ENCODE data around the gene RAMACL.

RAMACL gene

DNA sequence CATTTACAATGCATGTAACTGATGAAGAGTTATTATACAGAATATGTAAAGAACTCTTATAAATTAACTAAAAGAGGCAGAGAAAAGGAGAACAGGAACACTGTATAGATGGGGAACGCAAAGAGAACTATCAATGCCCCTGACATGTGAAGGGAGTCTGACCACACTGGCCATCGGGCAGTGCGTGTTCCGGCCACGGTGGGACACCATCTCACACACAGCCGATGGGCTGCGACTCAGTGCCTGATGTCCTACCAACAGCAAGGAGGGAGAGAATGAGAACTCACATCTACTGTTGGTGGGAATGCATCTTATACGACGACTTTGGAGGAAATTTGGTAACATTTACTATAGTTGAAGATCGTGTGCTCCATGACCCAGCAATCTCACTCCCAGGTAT lies 15.5 kb upstream of the RAMACL start:
- TF ChIP-seq, protein P1, sequence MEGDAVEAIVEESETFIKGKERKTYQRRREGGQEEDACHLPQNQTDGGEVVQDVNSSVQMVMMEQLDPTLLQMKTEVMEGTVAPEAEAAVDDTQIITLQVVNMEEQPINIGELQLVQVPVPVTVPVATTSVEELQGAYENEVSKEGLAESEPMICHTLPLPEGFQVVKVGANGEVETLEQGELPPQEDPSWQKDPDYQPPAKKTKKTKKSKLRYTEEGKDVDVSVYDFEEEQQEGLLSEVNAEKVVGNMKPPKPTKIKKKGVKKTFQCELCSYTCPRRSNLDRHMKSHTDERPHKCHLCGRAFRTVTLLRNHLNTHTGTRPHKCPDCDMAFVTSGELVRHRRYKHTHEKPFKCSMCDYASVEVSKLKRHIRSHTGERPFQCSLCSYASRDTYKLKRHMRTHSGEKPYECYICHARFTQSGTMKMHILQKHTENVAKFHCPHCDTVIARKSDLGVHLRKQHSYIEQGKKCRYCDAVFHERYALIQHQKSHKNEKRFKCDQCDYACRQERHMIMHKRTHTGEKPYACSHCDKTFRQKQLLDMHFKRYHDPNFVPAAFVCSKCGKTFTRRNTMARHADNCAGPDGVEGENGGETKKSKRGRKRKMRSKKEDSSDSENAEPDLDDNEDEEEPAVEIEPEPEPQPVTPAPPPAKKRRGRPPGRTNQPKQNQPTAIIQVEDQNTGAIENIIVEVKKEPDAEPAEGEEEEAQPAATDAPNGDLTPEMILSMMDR (IDR thresholded peaks at IDR 0.05; ENCODE audit: insufficient read depth, missing control alignments) = no peak
- no peak for DNase-seq (ENCODE audit: insufficient read length, low spot score)
- FAIRE-seq = no peak

DNA sequence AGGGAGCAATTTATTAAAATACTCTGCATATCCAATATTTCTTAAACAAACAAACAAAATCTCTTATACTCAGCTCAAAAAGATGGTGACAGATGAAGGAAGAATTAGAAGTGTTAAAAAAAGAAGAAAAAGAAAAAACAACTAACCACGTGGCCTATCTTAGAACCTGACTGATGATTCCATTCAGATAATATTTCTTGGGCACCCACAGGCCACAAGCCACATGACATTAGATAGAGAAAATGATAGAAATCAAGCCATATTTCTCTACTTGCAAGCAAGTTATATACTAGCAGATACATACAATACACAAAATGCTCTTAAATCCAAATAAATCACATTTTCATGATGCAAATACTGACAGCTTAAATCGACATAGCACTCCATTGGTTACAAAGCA lies 14.5 kb upstream of the RAMACL start:
- TF ChIP-seq, protein P1 (IDR thresholded peaks at IDR 0.05; ENCODE audit: insufficient read depth, missing control alignments) = no peak
- FAIRE-seq (no peak), DNase-seq (ENCODE audit: insufficient read length, low spot score) (no peak)

DNA sequence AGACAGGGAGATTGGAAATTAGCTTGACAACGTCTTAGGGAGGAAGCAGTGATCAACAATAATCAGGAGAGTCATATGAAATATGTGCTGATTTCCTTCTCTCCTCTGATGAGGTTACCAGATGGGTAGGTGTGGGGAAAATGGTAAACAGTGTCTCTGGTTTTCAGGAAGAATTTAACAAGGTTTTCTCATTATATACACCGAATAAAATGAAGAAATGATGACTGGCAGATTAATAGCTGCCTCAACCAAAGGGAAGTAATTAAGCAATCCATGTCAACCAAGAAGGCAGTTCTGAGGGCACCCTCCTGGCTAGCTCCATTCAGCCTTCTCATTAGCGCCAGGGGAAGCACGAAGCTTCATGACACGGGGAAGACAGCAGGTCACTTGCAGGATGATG lies 12.7 kb upstream of the RAMACL start:
- TF ChIP-seq, protein P1 (IDR thresholded peaks at IDR 0.05; ENCODE audit: insufficient read depth, missing control alignments) = no peak
- FAIRE-seq (no peak), DNase-seq (ENCODE audit: insufficient read length, low spot score) (no peak)

DNA sequence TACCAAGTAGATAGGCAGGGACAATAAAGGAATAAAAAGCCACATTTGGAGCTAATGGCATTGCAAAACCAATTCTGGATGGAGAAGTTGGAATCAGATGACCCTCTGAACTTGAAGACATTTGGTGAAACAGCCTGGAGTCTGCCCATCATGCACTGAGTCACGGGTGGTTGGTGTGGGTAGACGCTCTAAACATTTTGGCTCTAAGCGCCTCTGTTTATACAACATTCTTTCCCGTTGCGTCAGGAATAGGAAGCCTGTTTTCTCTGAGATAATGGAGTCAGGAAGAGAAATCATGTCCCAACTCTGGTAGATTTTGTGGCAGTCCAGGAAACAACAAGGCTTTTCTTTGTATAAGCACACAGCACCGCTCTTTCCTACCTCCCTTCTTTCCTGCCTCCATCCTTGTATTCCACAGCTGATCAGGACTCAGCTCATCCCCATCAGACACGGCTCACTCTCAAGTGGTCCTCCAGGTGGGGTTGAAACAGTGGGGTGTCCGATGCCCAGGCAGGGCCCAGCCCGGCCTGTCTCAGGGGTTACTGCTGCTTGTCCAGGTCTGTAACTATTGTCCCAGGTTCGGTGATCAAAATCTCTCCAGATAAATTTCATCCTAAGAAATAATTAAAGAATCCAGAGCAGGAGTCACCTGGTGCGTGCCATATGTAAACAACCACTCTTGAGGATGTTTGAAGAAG lies 12.1 kb upstream of the RAMACL start:
- DNase-seq (ENCODE audit: insufficient read length, low spot score) = no peak
- TF ChIP-seq, protein P1 (IDR thresholded peaks at IDR 0.05; ENCODE audit: insufficient read depth, missing control alignments) = no peak
- FAIRE-seq = no peak

DNA sequence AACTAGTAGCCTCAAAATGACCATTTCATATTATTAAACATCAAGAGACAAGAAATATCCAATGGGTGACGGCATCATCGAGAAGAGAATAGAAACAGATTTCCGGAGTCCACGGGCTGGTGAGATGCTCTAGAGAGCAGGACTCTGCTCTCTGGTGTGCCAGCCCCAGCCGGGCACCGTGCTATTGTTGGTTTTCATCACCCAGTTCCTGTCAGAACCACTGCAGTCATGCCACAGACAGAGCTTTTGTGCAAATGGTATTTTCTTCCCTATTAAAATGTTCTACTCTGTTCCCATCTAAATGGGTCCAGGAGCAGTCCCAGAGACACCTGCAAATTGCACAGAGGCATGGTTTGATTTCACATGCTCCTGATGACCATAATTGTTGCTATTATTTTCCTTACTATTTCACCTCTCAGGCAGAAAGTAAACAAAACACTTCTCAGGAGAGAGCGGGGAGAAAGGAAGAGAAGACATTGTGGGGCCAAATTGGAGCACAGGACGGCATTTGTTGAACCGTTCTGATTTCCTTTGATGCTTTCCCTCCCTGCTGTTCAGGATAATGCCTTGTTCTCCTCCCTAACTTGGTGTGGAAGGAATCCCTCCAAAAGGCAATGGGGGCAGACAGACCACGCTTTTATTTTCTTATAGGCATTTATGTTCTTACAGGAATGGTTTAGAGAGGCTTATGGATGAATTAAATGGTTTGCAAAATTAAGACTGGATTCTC lies 11.4 kb upstream of the RAMACL start:
- FAIRE-seq (no peak), DNase-seq (ENCODE audit: insufficient read length, low spot score) (no peak)
- TF ChIP-seq, protein P1 (IDR thresholded peaks at IDR 0.05; ENCODE audit: insufficient read depth, missing control alignments) = no peak

DNA sequence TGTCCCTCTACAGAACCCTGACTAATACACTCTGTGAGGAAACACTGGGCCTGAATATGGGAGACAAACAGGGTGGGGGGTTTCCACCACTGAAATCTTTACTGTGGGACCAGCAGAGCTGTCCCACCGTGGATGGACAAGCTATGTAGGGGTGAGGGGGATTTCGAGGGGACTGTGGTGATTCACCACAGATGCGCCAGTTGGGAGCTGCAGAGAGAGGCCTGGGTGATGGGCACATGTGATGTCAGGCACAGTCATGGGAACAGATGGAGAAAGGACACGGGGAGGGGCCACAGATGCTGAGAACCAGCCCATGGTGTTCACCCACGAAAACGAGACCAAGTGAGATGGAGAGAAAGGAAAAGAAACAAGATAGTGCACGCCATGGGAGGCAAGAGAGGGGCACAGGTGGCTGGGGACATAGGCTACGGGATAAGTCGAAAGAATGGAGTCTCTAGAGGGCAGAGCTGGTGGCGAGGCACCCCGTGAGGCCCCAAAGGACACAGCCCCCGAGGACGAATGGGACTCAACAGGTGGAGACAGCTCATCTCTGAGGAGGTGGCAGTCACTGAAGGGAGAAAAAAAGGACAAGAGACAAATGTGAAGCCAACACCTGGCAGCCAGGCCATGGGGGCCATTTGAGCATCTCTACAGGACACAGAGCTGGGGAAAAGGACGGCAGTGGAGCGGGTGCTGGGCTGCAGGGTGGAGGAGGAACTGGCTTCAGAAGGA lies 10.5 kb upstream of the RAMACL start:
- FAIRE-seq = no peak

More for the DNA sequence above, 10.5 kb upstream of the RAMACL start:
- DNase-seq (ENCODE audit: insufficient read length, low spot score) = no peak
- TF ChIP-seq, protein P1 (IDR thresholded peaks at IDR 0.05; ENCODE audit: insufficient read depth, missing control alignments) = no peak

All from D721Med (cell line).